Measurements from ENCODE around the gene KCNIP1.

Gene KCNIP1

DNA sequence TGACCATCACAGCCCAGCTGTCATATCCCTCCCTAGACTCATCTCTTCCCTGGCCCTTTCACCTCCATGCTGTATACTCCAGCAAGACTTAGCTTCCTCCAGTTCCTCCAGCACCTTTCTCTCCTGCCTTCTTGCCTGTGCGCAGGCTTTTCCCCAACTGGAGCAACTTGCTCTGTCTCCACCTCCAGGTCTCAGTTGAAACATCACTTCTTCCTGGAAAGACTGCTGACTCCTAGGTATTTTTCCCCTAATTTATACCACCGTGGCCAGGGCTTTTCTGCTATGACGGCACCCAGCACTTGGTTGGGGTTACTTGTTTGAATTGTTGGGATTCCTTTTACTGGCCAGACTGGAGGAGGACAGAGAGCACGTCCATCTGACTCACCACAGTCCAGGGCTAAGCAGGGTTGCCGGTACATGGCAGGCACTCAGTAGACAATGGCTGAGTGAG, 67.5 kb downstream of the KCNIP1 start:
- no peak for DNase-seq

DNA sequence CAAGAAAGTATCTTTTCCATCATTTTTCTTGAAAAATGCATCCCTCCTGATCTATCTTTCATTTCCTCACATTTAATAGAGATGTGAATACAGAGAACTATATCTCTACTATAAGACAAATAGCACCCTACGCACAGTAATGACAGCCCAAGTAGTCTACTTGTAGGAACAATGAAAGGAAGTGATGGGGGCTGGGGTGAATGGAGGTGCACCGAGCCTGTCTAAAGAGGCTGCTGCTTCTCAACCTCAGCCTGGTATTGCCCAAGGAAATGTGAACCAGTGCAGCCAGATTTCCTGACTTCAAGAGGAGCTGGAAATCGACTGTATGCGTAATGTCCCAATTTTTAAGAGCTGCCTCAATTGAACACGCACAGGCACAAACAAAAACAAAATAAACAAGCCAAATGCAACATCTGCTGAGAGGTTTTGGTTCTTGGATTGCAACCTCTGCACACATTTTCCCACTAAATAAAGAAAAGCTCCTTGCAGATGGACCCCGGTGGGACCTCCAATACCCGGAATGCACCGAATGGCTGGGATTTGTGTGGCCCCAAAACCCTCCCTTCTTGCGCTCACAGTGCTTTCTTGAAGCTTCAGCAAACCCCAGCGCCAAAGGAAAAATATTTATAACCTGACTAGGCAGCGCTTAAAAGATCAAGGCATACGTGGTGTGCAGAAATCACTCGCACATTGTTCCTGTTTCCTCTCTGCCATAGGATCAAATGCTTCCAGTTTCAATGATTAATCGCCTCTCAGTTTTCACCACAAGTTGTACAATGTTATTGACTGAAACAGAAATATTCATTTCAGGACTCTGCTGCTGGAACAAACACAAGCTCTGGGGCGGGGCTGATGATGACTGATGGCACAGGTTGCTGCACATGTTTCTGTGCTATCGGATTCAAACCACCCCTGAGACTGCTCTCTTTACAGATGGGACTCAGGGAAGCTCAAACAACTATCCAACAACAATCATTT, 68.3 kb downstream of the KCNIP1 start:
- DNase-seq: no peak

DNA sequence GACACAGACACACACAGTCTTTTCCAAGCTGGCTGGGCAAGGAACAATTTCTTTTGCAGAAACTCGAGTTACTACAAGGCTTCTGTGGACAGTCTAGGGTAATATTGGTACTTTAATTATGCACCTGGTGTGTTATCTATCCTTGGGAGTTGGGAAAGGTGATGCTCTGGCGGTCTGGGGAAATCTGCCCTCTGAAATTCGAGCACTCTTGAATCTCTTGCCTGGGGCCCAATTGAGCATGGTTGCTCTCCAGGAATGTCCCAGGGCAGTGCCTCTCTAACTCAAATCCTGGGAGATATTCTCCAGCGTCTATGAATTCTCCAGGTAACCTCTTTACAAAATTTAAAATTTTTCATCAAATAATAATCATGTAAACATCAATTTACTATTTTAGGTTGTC, 69.3 kb downstream of the KCNIP1 start:
- DNase-seq: no peak

DNA sequence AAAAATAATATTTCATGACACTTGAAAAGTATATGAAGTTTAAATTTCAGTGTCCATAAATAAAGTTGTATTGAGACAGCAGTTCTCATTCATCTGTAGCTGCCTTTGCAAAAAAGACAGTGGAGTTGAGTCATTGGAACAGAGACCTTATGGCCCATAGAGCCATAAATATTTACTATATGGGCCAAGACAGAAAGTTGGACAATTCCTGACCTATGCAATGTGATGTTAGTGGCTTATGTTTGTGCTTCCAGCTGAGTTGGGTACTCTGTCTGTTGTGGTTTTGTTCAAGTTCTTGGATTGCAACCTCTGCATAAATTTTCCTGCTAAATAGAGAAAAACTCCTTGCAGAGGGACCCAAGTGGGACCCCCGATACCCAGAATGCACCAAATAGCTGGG, 69.8 kb downstream of the KCNIP1 start:
- DNase-seq: no peak

DNA sequence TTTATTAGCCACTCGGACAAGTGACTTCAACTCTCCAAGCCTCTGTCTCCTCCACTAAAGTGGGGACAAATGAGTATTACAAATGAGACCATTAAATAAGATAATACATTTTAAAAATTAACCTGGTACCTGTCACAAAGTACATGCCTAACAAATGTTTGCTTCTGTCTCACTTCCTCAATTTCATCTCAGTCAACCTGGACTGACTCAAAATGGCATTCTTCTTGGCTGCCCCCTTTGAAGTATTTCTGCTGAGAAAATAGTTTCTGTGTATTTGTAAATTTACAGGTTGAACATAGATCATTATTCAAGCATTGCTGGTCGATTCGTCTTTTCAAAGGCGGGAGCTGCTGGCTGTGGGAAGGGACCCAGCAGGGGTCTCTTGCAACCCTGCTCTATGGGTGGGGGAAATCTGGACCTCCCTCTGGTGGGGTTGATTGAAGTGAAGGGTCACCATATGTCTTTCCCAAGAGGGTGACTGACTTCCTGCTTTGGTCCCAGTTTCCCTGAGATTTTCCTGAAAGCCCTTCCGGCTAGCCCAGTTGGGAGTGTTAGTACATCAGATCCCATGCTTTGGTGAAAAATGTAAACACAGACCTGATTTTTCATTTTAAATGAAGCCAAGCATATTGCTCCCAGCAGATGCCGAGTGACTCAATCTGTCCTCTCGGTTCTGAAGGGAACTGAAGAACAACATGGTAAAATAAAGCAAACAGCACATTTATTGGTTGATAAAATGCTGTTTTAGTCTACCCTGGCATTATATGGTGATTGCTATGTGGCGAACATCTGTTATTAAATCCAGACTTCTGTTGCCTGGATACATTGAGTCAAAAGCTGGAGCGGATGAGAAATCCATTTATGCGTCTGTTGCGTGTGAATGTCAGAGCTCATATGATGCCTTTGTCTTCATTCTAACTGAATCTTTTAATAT, 73.0 kb downstream of the KCNIP1 start:
- DNase-seq: no peak

DNA sequence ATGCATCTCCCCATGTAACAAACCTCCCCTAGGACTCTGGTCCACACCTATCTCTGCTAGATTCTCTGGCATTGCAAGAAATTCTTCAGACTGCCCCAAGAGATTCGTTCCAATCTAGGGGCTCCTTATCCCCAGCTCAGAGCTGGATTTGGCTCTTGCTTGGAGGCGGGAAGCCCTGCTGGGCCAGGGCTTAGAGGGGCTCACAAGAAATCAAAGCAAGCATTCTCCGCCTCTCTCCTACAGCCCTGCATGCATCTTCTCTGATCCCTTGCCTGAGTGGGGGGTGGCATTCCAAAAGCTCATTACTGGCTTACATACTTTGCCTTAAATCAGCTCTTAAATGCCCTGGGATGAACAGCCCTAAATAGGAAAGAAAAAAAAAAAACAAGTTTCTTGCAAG, 75.8 kb downstream of the KCNIP1 start:
- no peak for DNase-seq

DNA sequence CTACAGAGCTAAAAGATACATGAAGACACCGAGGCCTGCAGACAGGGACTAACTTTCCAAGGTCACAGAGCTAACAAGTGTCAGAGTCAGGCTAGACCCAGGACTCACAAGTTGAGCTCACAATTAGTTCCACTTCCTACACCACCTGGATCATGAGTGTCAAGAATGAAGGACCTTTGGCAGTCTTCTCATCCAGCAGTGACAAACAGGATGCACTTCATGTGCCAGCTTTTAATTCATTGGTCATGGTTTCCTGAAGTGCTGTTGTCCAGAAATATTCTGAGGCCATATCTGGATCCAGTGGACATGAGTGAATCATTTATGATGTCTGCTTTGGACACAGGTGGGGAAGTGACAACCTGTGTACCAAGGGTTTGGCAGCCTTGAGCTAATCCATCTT, 77.4 kb downstream of the KCNIP1 start:
- DNase-seq: no peak

DNA sequence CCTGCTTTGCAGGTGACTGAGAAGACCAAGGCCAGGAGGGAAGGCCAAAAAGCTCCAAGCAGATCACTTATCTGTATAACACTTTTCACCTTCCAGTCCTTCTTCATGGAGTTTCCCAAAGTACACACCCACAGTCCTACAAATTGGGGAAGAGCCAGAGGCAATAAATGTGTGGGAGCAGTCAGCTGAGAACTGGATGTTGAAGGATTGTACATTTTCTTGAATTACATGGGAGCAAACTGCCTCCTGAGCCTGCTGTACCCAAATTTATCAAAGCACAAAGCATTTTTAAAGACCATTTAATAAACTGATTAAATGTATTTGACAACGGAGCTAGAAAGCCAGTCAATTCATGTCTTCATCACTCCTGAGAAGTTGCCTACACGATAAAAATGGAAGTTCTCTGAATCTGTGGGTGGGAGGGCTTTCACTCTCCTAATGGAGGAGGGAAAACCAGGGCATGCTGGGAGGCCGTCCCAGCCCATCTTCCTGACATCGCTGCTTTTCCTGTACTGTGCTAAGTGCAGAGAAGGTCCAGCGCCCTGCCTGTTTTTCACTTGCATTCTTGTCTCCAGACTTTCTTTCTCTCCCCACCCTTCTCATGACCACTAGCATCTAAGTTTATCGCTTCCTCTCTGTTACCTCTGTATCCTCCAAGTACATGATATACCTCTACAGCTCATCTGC, 79.0 kb downstream of the KCNIP1 start:
- no peak for DNase-seq

DNA sequence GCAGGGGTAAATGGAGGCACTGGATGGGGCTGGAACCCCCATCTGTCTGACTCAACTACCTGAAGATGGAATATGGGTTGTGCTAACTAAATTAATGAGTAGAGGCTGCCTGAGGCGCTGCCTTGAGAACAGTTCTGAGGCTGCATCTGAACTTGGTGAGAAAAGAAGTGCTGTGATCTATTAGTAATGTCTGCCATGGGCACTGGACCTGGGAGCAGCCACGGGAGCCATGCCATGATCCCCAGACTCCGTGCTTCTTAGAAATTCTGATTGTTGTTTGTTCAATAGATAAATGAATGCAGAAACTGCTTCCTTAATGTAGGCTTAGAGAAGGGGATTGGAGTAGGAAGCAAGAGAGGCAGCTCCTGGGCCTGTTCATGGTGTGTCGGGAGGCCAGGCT, 80.2 kb downstream of the KCNIP1 start:
- no peak for DNase-seq

DNA sequence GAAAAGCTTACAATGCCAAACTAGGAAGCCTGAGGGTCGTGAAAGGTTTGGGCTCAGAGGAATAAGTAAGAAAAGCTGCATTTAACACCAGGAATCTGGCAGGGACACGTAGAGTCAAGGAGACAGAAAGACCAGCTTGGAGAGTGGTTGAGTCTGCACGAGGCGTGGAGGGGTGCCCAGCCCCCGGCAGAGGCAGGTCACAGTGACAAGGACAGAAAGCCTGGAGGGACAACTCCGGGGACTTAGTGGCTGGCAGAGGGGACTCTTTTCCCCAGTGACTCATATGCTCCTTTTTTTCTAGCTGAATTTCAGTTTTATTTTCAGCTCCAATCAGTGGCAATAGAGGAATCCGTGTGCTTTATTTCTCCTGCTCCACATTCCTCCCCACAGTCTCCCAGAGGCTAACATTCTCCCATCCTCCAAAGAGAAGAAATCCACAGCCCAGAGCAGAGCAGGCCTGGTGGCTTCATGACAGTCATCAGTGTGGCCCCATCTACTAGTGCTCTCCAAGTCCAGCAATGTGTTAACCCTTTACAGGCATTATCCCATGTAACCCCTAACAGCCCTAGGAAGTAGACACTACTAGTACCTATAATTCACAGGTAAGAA, 80.7 kb downstream of the KCNIP1 start:
- no peak for DNase-seq

DNA sequence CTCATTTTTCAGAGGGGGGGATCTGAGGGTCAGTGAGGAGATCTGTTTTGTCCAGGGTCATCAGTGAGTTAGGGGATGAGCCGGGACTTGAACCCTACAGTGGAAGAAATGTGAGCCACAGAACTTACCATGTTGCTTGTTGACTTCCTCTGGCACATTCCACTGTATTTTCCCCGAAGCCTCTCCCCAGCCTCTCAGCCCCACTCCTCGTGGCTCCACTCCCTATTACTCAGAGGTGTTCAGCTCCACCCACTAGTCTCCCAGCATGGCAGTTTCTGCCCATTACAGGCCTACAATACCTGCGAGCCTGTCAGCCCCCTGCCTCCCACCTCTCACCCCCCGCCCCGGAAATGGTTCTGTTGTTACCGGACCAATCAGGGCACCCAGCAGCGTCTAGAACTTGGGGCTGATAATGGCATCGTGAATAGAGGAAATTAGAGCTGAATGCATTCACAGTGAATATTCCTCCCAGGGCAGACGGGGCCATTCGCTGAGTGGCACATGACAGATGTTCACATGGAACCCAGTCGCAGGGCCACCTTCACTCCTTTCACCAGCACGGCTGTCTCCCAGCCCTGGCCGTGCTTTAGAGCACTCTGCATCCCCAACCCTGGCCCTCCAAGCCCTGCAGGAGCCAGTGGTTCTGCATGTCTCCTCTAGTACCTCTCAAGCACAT, 81.6 kb downstream of the KCNIP1 start:
- no peak for DNase-seq

DNA sequence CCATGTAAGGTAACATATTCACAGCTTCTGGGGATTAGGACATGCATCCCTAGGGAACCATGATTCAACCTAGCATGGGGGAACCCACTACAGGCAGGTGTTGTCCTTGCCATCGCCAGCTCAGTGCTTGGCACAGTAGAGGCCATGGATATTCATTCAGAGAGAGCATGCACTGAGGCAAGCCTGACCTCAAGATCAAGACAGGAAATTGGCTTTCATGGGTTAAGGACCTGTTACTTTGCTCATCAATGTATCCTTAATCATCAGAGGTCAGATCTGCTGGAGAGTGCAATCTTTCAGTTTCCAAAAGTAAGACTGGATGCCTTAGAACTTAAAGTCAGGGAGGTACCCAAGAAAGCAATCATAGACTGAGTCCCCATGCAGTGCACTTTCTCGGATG, 84.0 kb downstream of the KCNIP1 start:
- no peak for DNase-seq

DNA sequence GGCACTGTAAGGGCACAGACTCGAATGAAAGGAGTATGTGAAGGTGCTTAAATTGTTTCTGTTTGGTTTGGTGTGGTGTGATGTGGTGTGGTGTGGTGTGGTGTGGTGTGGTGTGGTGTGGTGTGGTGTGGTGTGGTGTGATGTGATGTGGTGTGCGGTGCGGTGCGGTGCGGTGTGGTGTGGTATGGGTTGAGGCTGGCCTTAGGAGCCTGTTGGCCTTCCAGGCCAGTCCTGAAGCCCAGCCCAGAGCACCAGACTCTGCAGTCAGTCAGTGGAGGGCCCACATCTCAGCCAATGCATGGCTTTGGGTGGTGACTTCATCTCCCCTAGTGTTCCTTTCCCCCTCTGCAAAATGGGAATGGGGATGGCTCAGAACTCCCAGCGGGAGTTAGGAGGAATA, 85.8 kb downstream of the KCNIP1 start:
- DNase-seq: no peak

DNA sequence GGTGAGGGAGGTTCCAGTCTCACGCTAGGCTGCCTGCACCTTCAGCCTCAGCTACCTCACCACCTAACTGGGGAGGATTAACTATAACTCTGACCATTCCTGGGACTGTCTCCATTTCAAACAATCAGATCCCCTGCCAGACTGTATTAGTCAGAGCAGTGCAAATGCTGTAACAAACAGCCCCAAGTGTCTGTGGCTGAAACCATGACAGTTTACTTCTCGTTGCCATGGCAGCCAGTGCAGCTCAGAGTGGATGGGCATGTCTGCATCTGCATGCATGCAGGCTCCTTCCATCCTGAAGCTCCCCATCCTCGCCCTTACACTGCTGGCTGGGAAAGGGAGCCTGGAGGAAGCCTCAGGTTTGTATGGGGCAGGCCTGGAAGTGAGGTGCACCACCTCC, 86.7 kb downstream of the KCNIP1 start:
- DNase-seq: no peak

DNA sequence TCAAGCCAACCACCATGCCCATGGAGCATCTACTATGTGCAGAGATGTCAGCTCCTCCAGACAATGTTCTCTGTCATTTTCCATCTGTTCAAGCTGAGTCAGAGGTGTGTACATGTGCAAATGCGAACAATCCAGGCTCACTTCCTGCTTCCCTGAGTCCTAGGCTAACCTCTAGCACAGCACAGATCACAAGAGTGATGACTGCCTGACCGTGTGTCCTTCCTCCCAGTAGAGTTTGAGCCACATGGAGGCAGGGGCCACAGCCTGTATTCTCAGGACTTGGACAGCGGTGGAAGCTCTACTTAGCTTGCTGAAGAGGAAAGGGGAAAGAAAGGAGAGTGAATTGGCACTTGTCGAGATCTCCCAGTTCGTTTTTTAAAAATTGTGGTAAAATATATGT, 87.2 kb downstream of the KCNIP1 start:
- no peak for DNase-seq

DNA sequence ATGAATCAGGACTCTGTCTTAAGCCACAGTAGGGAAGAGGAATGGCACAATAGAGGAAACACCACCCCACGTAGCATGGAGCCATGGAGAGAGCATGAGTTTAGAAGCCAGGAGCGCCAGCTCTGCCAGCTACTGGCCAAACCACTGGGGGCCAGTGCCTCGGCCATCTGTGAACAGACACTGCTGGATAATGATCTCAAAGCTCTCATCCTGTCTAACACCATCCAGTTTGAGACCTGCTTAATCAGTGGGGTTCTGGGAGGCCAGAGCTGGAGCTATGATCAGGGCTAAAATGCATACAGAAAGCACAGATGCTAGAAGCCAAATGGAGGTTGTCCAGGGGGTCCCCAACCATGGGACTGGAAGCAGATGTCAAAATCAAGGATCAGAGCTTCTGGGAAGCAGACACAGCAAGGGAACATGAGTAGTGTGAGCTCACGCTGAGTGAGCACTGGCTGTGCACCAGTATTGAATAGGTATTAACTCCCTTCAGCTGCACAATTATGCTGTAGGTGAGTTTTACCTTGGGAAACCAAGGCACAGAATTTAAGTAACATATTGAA, 92.7 kb downstream of the KCNIP1 start:
- no peak for DNase-seq

DNA sequence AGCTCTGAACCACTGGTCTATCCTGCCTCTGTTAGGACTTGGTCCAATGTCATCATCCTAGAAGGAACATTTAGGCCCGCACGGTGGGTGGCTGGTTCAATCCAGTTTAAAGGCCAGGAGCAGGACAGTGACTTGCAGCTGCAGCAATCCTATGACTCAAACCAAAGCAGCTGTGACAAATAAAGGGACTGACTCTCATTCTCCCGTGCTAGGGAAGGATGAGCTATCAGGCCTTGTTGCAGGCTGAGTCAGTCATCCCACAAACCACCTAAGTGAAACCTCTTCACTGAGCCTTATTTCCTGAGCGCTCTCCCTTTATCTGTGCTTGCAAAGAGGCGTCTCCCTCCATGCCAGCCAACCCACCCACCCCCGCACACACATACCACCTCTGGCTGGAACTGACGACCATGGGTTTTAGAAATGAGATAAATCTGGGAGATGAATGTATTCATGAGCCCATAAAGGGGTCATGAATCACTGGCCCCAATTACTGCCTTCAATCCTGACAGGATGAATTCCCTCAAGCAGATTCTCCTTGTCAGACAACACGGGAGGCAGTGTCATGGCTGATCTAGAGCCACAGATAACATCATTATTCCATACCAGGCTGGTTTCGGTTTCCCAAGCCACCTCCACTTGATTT, 93.4 kb downstream of the KCNIP1 start:
- DNase-seq: no peak

DNA sequence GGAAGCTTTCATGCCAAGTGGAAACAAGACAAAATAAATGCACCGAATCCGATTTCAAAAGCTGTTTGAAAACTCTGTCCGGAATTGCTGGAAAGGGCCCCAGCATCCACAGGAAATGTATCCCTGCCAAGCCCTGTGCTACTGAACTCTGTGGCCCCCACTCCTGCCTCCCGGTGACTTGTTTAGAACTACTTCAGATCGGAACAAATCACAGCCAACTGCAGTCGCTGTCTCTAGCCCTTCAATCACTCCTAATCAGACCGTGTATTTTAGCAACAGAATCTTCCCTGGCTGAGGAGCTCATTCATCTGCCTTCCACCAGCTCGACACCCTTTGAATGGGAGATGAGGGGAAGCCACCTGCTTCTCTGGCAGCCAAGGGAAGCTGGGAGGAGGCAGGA, 94.1 kb downstream of the KCNIP1 start:
- DNase-seq: no peak

DNA sequence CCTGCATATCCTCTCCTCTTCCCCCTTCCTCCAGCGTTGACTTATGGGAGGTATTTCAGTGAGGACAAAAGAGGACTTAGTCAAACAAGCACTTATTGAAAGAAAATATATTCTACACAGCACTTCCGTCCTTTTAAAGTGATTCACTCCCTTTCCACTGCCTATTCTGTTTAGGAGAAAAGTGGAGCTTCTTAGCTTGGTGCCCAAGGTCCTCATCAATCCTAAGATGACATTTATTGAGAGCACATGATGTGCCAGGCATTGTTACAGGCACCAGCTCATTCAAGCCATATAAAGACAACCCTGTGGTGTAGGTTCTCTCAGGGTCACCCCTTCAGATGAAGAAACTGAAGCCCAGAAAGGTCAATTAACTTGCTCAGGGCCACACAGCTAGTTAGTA, 95.9 kb downstream of the KCNIP1 start:
- no peak for DNase-seq

DNA sequence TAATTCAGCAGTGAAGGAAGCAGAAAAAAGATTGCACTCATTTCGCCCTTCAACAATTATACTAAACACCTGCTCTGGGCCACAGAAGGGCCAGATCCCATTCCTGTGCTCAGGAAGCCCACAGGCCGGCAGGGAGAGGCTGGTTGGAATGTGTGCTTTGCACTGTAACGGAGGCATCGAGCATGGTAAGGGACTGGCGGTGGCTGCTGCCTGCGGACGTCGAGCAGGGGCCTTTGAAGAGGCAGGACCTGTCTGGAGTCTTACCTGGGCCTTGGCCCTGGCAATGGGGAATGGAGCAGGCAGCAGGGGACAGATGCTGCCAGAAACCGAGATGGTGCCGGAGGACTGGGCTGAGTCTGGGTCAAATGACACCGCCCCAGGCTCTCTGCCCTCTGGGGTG, 97.8 kb downstream of the KCNIP1 start:
- no peak for DNase-seq

DNA sequence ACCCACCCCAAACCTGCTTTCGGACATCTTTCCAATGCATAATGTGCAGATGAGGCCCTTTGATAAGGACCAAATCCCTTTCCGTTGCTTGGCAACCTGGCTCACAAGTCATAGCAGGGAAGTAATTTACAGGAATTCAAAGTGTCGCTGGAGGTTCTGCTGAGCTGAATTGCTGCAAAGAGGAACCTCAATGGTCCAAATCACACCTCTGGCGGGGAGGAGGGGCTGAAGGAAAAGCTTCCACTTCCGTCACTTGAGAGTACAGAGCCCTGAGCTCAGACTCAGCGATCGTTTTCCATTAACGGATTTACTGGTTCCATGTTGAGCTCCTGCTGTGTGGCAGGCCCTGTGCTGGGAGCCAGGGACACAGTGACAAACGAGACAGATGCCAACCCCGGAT, 99.3 kb downstream of the KCNIP1 start:
- DNase-seq: no peak

Data from activated CD8-positive, alpha-beta memory T cell treated with anti-CD3 and anti-CD28 coated beads, Interleukin-2, amount 50 U/mL, for 4 hours (primary cell).